Measurements from ENCODE around the gene PDCD10.
A peak's percentile ranks its signal among the peaks of the same experiment; 100 is the strongest.

Gene PDCD10

DNA sequence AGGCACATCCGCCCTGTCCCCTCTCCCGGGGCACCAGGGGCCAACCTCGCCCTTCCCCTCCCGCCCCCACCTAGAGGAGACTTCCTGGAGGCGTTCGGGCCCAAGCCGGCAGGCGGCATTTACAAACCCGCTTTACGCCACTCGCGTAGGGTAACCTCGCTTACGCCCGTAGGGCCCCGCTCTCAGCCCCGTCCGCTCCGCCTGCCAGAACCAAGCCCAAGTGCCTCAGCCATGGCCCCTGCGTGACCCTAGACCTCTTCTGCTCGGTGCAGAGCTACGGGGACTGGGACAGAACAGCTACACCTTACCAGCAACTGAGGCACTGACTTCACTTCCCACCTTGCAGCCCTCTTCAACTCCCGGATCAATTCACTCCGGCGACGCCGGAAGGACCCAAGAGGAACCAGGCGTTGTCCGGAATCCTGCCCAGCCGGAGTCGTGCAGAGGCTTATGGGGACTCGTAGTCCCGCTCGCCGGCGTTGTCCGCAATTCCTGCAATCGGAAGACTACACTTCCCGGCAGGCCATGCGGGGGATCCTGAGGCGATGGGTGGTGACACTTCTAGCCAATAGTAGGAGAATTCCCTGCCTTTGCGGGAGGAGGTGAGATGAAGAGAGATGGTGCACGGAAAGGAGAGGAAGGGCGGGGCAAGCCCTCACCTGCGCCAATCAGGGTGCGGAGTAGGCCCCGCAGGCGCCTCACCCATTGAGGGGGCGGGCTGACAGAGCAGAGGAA, at the start of gene PDCD10:
TSS of gene PDCD10 (minus strand) at position 395 of the 735 bp plus-strand sequence. CDS start 14,735 bp downstream, outside the sequence.
- FAIRE-seq: peak; percentile 68

- FAIRE-seq: no peak
Measured at GRCh38 chr3:167783781-167784180, 49.1 kb upstream of the PDCD10 start.

DNA sequence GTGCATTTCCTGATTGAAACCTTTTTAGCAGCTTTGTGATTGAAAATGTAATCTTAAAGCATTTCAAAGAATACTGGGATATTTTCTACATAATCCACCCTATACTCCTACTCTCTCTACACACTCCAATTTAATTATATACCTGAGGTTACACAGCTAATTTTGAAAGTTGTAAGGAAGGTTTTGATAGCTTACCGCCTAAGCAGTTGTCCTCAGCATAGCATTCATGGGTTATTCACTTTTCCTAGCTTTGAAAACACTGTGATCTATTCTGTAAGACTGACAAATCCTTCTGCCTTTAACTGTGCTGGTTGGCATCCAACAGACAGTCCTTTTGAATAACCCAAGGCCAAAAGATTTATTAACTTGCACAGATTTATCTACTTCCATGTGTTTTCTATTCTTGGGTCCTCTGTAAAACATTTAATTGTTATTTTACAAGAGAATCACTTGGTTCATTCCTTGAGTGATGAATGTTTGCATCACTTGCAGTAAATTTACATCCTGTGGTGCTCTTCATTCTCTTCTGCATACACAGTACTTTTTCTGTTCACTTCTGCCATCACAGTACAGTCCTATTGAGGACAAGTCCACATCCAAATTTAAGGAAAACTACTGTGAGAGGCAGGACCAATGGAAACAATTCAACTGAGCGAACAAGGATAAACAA, 45.7 kb upstream of the PDCD10 start:
- FAIRE-seq: no peak

DNA sequence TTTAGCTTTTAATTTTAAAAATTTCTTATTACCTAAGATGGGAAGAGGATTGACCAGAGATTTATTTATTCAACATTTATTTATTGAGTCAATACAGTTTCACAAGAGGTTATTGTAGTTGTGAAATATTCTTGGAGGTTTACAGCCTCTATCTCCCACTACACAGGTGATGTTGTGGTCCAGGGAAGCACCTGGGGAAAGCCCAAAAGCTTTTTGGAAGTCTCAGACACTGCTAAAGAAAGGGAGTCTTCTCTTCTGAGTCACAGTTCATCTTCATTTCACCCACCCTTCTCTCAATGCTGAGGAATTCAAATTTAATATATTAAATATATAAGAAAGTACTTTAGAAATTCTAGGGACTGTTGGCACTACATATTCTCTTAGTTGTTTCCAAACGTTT, 42.7 kb upstream of the PDCD10 start:
- no peak for FAIRE-seq

GRCh38 chr3:167776066-167776685, 41.5 kb upstream of the PDCD10 start:
- no peak for FAIRE-seq

GRCh38 chr3:167773584-167773983, 38.9 kb upstream of the PDCD10 start:
- FAIRE-seq: no peak

- FAIRE-seq: no peak
Measured at GRCh38 chr3:167772992-167773391, 38.3 kb upstream of the PDCD10 start.

GRCh38 chr3:167762296-167762695, 27.6 kb upstream of the PDCD10 start:
- no peak for FAIRE-seq

DNA sequence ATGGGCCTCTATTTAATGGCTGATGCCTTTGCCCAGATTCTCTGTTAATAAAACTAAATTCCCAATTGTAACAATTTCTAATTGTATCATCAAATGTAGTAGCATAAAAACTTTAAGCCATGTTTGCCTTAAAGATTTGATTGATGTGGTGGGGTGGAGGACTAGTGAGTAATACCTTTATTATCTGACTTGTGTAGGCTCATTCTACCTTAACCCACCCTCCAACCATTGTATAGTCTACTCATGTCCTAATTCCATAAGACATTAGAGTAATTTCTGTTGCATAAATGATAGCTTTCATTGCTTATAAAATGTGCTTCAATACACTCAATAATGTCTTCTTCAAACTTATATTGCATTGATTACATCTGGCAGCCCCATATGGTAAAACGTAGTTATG, 26.6 kb upstream of the PDCD10 start:
- no peak for FAIRE-seq

GRCh38 chr3:167754049-167754448, 19.4 kb upstream of the PDCD10 start:
- no peak for FAIRE-seq

DNA sequence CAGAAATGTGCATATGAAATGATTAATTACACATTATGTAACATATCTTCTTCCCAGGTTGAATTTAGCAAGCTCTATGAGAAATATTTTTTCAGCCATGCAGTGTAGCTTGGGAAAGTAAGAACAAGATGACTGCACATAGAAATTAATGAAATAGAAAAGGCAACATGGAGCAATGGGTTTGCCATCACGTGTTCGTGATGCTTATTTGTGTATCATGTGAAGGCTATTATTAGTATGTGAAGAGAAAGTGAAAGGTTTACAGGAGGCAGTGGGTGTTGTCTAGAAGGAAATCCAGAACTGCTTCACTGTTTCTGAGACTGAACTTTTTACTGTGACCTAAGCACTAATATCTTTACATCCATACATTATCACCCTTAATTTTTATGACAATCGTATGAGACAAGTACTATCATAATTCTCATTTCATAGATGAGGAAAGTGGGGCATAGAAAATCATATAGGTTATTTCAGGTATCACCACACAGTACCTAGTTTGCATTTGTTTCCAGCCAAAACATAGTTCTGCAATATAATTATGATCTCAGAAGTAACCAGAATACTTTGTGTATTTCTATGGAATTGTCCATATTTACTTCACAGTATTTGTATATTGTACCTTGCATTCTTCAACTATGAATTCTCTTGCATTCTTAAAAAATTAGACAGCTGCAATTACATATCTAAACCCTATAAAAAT, 15.7 kb upstream of the PDCD10 start:
- no peak for FAIRE-seq

DNA sequence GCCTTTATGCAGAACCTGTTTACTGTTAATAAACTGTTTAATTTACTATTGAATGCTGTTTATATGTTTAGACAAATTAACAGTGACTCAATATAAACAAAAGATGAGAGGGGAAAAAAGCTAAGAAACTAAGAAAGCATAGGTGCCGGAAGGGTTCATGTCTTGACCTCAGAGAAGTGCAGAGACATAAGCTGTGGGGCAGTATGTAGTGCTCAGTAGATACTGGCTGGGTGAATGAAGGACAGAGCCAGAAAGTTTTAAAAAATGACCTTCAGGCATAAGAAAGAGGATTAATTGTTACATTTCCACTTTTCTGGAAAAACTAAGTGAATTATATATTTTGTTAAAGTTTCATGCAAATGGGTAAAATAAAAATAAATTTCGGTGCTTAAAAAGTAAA, 15.0 kb upstream of the PDCD10 start:
- no peak for FAIRE-seq

DNA sequence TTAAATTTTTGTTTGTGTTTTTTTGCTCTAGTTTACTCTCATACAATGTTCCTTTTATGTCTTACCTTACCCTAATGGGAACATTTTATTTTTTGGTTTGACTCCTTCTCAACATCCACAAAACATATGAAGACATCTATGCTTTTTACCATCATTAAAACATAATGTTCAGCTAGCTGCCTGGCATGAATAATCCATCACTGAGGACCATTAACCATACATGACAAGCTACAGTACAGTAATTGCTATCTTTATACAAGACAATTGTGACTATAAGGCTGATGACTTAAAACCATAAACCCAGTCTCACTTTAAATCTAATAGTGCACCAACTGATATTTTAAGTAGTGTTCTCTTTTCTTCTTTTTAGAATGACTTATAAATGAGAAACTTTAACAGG, 14.5 kb upstream of the PDCD10 start:
- no peak for FAIRE-seq

GRCh38 chr3:167743799-167744198, 9.1 kb upstream of the PDCD10 start:
- FAIRE-seq: no peak

GRCh38 chr3:167742338-167742737, 7.6 kb upstream of the PDCD10 start:
- FAIRE-seq: no peak

- no peak for FAIRE-seq
Measured at GRCh38 chr3:167740961-167741587, 6.4 kb upstream of the PDCD10 start.

DNA sequence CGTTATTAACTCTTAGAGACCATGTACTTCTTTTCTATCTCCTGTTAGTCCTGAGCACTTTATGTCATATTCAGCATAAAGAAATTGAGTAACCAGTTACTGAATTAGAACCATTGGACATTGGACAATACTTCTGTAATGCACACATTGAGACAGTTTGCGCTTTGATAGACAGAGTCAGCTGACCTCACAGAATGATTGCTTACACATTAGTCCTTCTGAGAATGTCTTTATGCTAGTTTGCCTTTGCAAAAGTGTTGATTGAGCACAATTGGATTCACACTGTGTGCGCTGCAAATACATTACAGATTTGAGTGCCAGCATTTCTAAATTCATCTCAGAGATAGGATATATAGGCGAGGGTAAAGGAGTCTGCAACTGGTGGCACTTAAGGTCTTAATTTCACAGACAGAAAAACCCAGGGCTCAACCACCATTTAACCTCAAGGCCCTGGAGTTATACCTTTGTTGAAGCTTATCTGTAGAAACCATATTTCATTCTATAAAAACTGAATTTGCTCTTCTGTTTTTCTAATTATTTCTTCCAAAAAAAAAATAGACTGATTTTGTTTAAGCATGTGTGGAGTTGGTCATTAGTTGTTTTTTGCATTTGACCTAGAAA, 4.6 kb upstream of the PDCD10 start:
- FAIRE-seq: no peak

- no peak for FAIRE-seq
Measured at GRCh38 chr3:167738037-167738436, 3.3 kb upstream of the PDCD10 start.

- FAIRE-seq: no peak
Measured at GRCh38 chr3:167736997-167737396, 2.3 kb upstream of the PDCD10 start.

DNA sequence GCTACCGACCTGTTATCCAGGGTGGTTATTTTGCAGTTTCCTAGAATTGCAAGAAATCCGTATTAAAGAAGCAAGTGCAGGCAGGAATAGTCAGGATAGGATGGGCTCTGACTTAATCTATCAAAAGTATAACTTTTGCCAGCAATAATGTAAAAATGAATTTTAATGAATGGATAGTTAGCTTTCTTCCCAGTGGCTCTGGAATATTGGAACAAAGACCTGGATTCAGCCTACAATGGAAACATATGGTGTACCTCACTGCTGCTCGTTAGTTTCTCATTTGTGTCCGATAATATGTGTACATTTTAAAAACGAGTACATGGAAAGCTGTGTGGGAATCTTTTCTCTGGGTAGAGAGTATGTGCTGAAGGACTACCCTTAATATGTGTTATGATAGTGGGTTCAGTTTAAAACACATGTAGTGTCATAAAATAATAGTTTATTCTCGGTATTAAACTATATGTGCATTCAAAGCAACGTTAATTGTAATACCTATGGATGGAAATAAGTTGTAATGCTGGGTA, 1.6 kb upstream of the PDCD10 start:
- no peak for FAIRE-seq

DNA sequence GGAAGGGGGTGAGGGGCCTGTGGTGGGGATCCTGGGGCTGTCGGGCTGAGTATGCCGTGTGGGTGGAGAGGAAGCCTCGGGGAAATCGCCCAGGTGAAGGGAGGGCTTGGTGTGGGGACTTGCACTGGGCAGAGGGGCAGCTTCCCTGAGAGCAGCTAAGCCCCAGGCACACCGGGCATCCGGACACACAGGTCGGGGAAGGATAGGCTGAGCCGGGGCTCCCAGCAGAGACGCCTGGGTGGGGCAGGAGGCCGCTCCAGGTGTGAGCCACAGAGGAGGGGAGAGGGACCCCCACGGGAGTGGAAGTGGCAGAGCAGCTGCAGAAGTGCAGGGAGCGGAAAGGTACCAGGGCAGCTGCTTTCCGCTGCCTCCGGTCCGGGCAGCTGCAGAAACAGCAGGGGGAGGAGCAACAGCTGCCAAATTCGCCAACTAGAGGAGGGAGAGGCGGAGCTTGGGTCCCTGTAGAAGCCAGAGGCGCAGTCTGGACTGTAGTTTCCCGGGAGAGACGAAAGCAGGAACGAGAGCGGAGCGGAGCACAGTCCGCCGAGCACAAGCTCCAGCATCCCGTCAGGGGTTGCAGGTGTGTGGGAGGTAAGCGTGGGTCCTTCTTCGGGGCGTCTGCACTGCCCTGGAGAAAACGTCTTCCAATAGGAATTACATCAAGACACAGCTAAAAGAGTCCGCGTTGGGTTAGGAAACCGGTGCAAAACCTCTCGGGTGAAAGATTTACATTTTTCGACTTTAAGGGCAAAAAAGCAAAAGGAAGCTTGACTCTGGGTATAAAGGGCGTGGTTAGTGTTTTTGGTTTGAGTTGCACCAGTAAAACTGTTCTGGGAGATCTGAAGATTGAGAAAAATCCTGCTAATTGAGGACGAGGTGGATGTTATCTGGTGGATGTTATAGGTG, 794 bp upstream of the PDCD10 start, which contains the start of gene SERPINI1:
TSS of gene SERPINI1 (plus strand) at position 489 of the 906 bp plus-strand sequence. CDS start 53,408 bp downstream, outside the sequence.
- no peak for FAIRE-seq
